H1 (cell line): ENCODE measurements around the gene RNF151. TPM values are rescaled to one million over a fixed set of nuclear protein-coding genes. Genes with fewer than 3 reads are reported as not detected.

ENCODE experiments used
- CTCF ChIA-PET: fragments of 300-600 bp; sonication (Branson Sonifier 250); formaldehyde crosslinking; loops from one replicate; lab custom pipeline; 2021; ENCODE audit not compliant: partially characterized antibody; lab: Charles Lee
- POLR2A ChIA-PET: fragments of 300-600 bp; sonication (Branson Sonifier 250); formaldehyde crosslinking; loops from one replicate; lab custom pipeline; 2021; ENCODE audit warnings: inconsistent platforms; ENCODE audit not compliant: partially characterized antibody; lab: Charles Lee
- DNase-seq, 2 experiments: peaks; one replicate each; pipeline versions ENCODE4 v3.0.0 to v3.0.0-alpha.2; 2010 to 2022; ENCODE audit warnings: low spot score in 2 of 2, low read depth in 1 of 2, mixed read lengths in 1 of 2
- FAIRE-seq: peaks from 2 replicates; lab custom pipeline; 2011; peaks lifted over from hg19 to GRCh38; lab: Jason Lieb, UNC
- H2AFZ ChIP-seq: 2 replicates; pipeline ENCODE4 v1.8.1; 2012; ENCODE audit warnings: low read length, inconsistent platforms
- H2AK5ac ChIP-seq: 2 replicates; pipeline ENCODE4 v1.6.1; 2013; ENCODE audit warnings: low read depth, low read length
- H2BK120ac ChIP-seq: replicated peaks from 2 replicates; pipeline ENCODE3; 2013; ENCODE audit warnings: low read depth, low read length, inconsistent platforms
- H2BK12ac ChIP-seq: 2 replicates; pipeline ENCODE4 v1.6.1; 2013; ENCODE audit warnings: low read depth, low read length
- H2BK15ac ChIP-seq: 2 replicates; pipeline ENCODE4 v1.6.1; 2013; ENCODE audit warnings: low read length
- H2BK20ac ChIP-seq: 2 replicates; pipeline ENCODE4 v1.6.1; 2013; ENCODE audit warnings: low read length
- H2BK5ac ChIP-seq: 2 replicates; pipeline ENCODE4 v1.6.1; 2013; ENCODE audit warnings: low read depth, low read length
- H3K14ac ChIP-seq: 2 replicates; pipeline ENCODE4 v1.6.1; 2013; ENCODE audit warnings: inconsistent platforms; ENCODE audit not compliant: insufficient read length
- H3K18ac ChIP-seq: 2 replicates; pipeline ENCODE4 v1.6.1; 2013; ENCODE audit warnings: low read length; ENCODE audit errors: extremely low read depth
- H3K23ac ChIP-seq: 2 replicates; pipeline ENCODE4 v1.6.1; 2013; ENCODE audit warnings: inconsistent platforms; ENCODE audit not compliant: insufficient read length
- H3K23me2 ChIP-seq: 2 replicates; pipeline ENCODE4 v1.6.1; 2013; ENCODE audit warnings: low read depth, low read length
- H3K27ac ChIP-seq: 2 replicates; pipeline ENCODE4 v1.6.1; 2011; ENCODE audit warnings: low read depth, low read length, inconsistent platforms
- H3K27me3 ChIP-seq, 4 experiments: replicated peaks in 1 of 4; 1 replicate in 1 of 4; 2 replicates in 3 of 4; pipeline versions ENCODE4 v1.6.1 to v1.8.1; 2011 to 2013; ENCODE audit warnings: low read length in 3 of 4, mild to moderate bottlenecking in 3 of 4, inconsistent platforms in 2 of 4, mixed read lengths in 2 of 4, moderate library complexity in 1 of 4; ENCODE audit not compliant: control insufficient read depth in 3 of 4, insufficient read depth in 3 of 4; ENCODE audit errors: extremely low read depth in 1 of 4
- H3K36me3 ChIP-seq, 4 experiments: 2 replicates each; pipeline versions ENCODE4 v1.6.1 to v1.8.1; 2011 to 2013; ENCODE audit warnings: mild to moderate bottlenecking in 4 of 4, low read length in 3 of 4, moderate library complexity in 2 of 4, control low read depth in 1 of 4, inconsistent platforms in 1 of 4; ENCODE audit not compliant: insufficient read depth in 4 of 4, control insufficient read depth in 2 of 4
- H3K4ac ChIP-seq: replicated peaks from 2 replicates; pipeline ENCODE3; 2013; ENCODE audit warnings: low read length, low read depth, mixed read lengths, inconsistent platforms; ENCODE audit not compliant: insufficient read length
- H3K4me1 ChIP-seq, 4 experiments: replicated peaks in 1 of 4; 1 replicate in 1 of 4; 2 replicates in 3 of 4; pipeline versions ENCODE4 v1.6.1 to v1.8.1; 2011 to 2013; ENCODE audit warnings: low read length in 3 of 4, inconsistent platforms in 2 of 4, mixed read lengths in 1 of 4; ENCODE audit not compliant: insufficient read depth in 4 of 4, control insufficient read depth in 3 of 4
- H3K4me2 ChIP-seq, 2 experiments: 2 replicates each; pipeline versions ENCODE4 v1.6.1 to v1.8.1; 2011 to 2013; ENCODE audit warnings: low read depth in 2 of 2, low read length in 2 of 2, control low read depth in 1 of 2, inconsistent platforms in 1 of 2, mild to moderate bottlenecking in 1 of 2; ENCODE audit not compliant: insufficient read depth in 1 of 2
- H3K4me3 ChIP-seq, 4 experiments: fragments of 200-600, 300-600 bp in 1 of 4; sonication (generic), shearing (Covaris generic), sonication (Bioruptor Twin) in 1 of 4; 2 replicates each; pipeline versions ENCODE4 v1.5.1 to v1.8.1; 2011 to 2016; ENCODE audit warnings: low read length in 4 of 4, low read depth in 3 of 4, control low read depth in 2 of 4, inconsistent platforms in 2 of 4, mild to moderate bottlenecking in 2 of 4, mixed read lengths in 1 of 4, moderate library complexity in 1 of 4; ENCODE audit not compliant: insufficient read depth in 2 of 4; ENCODE audit errors: extremely low read depth in 1 of 4
- H3K56ac ChIP-seq: replicated peaks from 2 replicates; pipeline ENCODE3; 2013; ENCODE audit warnings: low read depth, mild to moderate bottlenecking, mixed read lengths, low read length, inconsistent platforms; ENCODE audit not compliant: insufficient read length
- H3K79me1 ChIP-seq: 2 replicates; pipeline ENCODE4 v1.6.1; 2013; ENCODE audit warnings: low read depth, low read length, control low read depth
- H3K79me2 ChIP-seq, 2 experiments: 2 replicates each; pipeline versions ENCODE4 v1.6.1 to v1.8.1; 2012 to 2013; ENCODE audit warnings: low read length in 2 of 2, mild to moderate bottlenecking in 2 of 2, inconsistent platforms in 1 of 2; ENCODE audit not compliant: insufficient read depth in 2 of 2, control insufficient read depth in 1 of 2
- H3K9ac ChIP-seq, 4 experiments: replicated peaks in 1 of 4; 1 replicate in 1 of 4; 2 replicates in 3 of 4; pipeline versions ENCODE4 v1.6.1 to v1.8.1; 2011 to 2013; ENCODE audit warnings: low read depth in 3 of 4, low read length in 3 of 4, control low read depth in 2 of 4, mild to moderate bottlenecking in 2 of 4, moderate library complexity in 2 of 4, inconsistent platforms in 1 of 4; ENCODE audit errors: extremely low read depth in 1 of 4
- H3K9me3 ChIP-seq, 2 experiments: 2 replicates each; pipeline versions ENCODE4 v1.6.1 to v1.8.1; 2012 to 2013; ENCODE audit warnings: mild to moderate bottlenecking in 2 of 2, moderate library complexity in 2 of 2, control low read depth in 1 of 2, inconsistent platforms in 1 of 2, low read depth in 1 of 2, low read length in 1 of 2, mixed read lengths in 1 of 2; ENCODE audit not compliant: insufficient read depth in 2 of 2
- H4K20me1 ChIP-seq, 2 experiments: replicated peaks in 1 of 2; 2 replicates each; pipeline versions ENCODE3 to v1.8.1; 2011 to 2013; ENCODE audit warnings: inconsistent platforms in 2 of 2, low read length in 2 of 2, mild to moderate bottlenecking in 1 of 2; ENCODE audit not compliant: insufficient read depth in 2 of 2, control insufficient read depth in 1 of 2
- H4K5ac ChIP-seq: 2 replicates; pipeline ENCODE4 v1.6.1; 2013; ENCODE audit warnings: low read length, low read depth, mixed read lengths, inconsistent platforms; ENCODE audit not compliant: insufficient read length
- H4K8ac ChIP-seq: 2 replicates; pipeline ENCODE4 v1.8.0; 2013; ENCODE audit warnings: mild to moderate bottlenecking, moderate library complexity, low read length, inconsistent platforms; ENCODE audit not compliant: insufficient read depth; ENCODE audit errors: extremely low read depth
- H4K91ac ChIP-seq: replicated peaks from 2 replicates; pipeline ENCODE3; 2013; ENCODE audit warnings: low read length, mixed read lengths, inconsistent platforms; ENCODE audit not compliant: insufficient read length
- EZH2 ChIP-seq: fragments of 200-600 bp; sonication (generic); IDR thresholded peaks from 2 replicates; pipeline ENCODE4 v1.7.1; 2012; ENCODE audit warnings: low read depth, mild to moderate bottlenecking, moderate library complexity, low read length, inconsistent platforms; ENCODE audit not compliant: severe bottlenecking
- KDM4A ChIP-seq: IDR thresholded peaks from one replicate; pipeline ENCODE4 v1.7.1; 2012; ENCODE audit warnings: low read depth, mild to moderate bottlenecking, moderate library complexity, low read length, inconsistent platforms; ENCODE audit not compliant: severe bottlenecking
- KDM5A ChIP-seq: fragments of 200-600 bp; IDR thresholded peaks from 2 replicates; pipeline ENCODE4 v1.7.1; 2012; ENCODE audit warnings: mild to moderate bottlenecking, low read length, inconsistent platforms, mixed read lengths
- SUZ12 ChIP-seq: fragments of 200-600 bp; sonication (generic); IDR thresholded peaks from 2 replicates; pipeline ENCODE4 v1.6.1; 2012; ENCODE audit warnings: mild to moderate bottlenecking, inconsistent platforms, low read length, moderate library complexity, mixed read lengths
- TBP ChIP-seq: IDR thresholded peaks from 2 replicates; pipeline ENCODE4 v1.6.1; 2011; ENCODE audit warnings: low read depth, low read length, improper control_type of control experiment
- WGBS, 2 experiments: shearing (Covaris generic) in 1 of 2; methylation state at CpG; one replicate each; pipeline versions ENCODE4 v1.1.6 to v1.1.7; 2013 to 2015; ENCODE audit warnings: low lambda C conversion rate in 2 of 2, mixed read lengths in 2 of 2, inconsistent platforms in 1 of 2, low coverage in 1 of 2, missing lambda C conversion rate in 1 of 2; ENCODE audit not compliant: insufficient replicate concordance in 2 of 2, insufficient coverage in 1 of 2, insufficient read length in 1 of 2; ENCODE audit errors: extremely low coverage in 1 of 2, missing lambda C conversion rate in 1 of 2; 5-methylcytosine and 5-hydroxymethylcytosine counted together
- polyA plus RNA-seq, 7 experiments: library from polyadenylated mRNA; depleted of rRNA in 3 of 7; stranded (reverse) in 5 of 7; unstranded in 2 of 7; fragments of >200 nt in 5 of 7; fragments of 200-250 nt in 2 of 7; gene quantifications; 1 replicate in 5 of 7; 2 replicates in 1 of 7; 4 replicates in 1 of 7; pipeline versions ENCODE4 v1.2.1 to v1.2.3, GENCODE V29; 2011 to 2013; ENCODE audit warnings: missing spikeins in 2 of 7, mixed read lengths in 2 of 7
- total RNA-seq: library from RNA; stranded (reverse); fragmentation: NEBNext Ultra II Directional; extraction: Animal tissue kit (Norgen Biotek cat#: 25700); gene quantifications from 2 replicates; pipeline ENCODE4 v1.2.1, GENCODE V29; 2021

The RNF151 gene
- total and polyA plus RNA-seq, 2 of the 8 experiments (the other 6 are each of a cell fraction or from before 2014, with no cell fraction given): not detected

DNA sequence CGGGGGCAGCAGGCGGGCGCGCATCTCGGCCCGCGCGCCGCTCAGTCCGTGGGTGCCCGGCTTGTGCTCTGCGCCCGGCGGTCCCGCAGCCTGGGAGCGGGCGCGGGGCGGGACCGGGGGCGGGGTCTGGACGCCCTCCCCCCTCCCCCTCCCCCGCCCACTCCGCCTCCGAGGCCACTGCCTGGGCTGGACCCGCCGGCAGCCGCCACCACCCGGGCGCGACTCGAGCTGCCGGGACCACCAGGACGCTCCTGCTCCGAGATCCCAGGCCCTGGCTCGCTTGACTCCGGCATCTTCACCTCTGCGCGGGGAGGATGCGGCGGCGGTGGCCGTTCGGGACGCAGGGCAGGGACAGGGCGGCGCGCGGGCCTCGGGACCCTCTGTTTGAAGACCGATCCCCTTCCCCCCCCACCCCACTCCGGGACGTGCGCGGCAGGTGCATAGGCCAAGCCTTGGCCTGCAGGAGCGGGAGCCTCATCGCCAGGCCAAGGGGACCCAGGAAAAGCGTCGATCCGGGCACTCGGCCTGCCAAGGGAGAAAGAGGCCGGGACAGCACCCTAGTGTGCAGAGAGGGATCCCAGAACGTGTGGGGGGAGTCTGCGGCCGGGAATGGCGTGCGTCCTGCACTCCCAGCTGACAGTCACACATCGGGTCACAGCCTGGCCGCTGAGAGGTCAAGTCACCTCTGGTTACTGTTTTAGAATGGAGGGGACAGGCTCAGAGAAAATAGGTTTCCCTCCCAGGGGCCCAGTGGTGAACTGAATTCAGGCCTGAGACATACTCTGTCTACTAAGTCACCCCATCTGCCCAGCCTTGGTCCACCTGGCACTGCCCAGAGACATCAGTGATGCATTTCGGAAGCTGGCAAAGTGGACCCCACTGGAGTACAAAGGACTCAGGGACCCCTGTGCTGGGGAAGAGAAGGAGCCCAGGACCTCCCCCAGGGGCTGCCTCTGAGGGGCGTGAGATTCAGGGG is 48.0 kb upstream of the RNF151 start, which contains the start of gene HS3ST6:
HS3ST6 (minus strand) TSS at position 65 of the 976 bp plus-strand sequence. CDS start 92 bp downstream, outside the sequence.
- no peaks in the 10 kb centered on the region for H3K79me2 ChIP-seq
- H3K9me3 ChIP-seq: no peaks in the 10 kb centered on the region
- H3K23me2 ChIP-seq: peaks cover 9% of the 10 kb centered on the region; the same call in 1 of the 2 replicates
- no peak within 1 kb of the TSS for H4K5ac ChIP-seq
- H4K20me1 ChIP-seq: peaks cover 4 to 9% of the 10 kb centered on the region in 2 experiments
- FAIRE-seq (no peak), DNase-seq (no peak)
- no peaks in the 10 kb centered on the region for H3K79me1 ChIP-seq
- H2BK120ac ChIP-seq: no peak within 1 kb of the TSS
- ChIA-PET CTCF (interaction anchor here (1.2 to 2.2 kb wide), 4 partner anchors 10 to 34 kb away, joined by 3 to 6 read pairs (median 4); no protein-coding TSS in a partner anchor), POLR2A (interaction anchor here (1.0 to 1.6 kb wide), 3 partner anchors 11 to 53 kb away, joined by 4 read pairs; partner anchors contain the start of gene TBL3)
- peak within 1 kb of the TSS; percentile 65 to 88 for H3K4me2 ChIP-seq
- H2BK5ac ChIP-seq: no peak within 1 kb of the TSS
- H2AFZ ChIP-seq: no peak within 1 kb of the TSS
- H4K8ac ChIP-seq: peak within 1 kb of the TSS; percentile 11
- H3K56ac ChIP-seq: no peak within 1 kb of the TSS
- H3K9ac ChIP-seq: no peak within 1 kb of the TSS
- peak within 1 kb of the TSS; percentile 62 for H3K4ac ChIP-seq
- H3K27ac ChIP-seq: no peak within 1 kb of the TSS
- H3K36me3 ChIP-seq: peaks cover 0 to 7% (median 0%) of the 10 kb centered on the region in 4 experiments; a peak in 1 of 8 replicates
- H2BK15ac ChIP-seq: no peak within 1 kb of the TSS
- no peak within 1 kb of the TSS for H3K14ac ChIP-seq
- H3K4me3 ChIP-seq: peak within 1 kb of the TSS; percentile 34 to 58 (median 44)
- H2AK5ac ChIP-seq: peak within 1 kb of the TSS; percentile 24; the same call in 1 of the 2 replicates
- TF ChIP-seq EZH2 (peak; percentile 64), KDM4A (peak; percentile 10), SUZ12 (peak; percentile 67), TBP (no peak), KDM5A (no peak)
- H3K23ac ChIP-seq: no peak within 1 kb of the TSS
- H3K18ac ChIP-seq: peak within 1 kb of the TSS; percentile 60; the same call in 1 of the 2 replicates
- H4K91ac ChIP-seq: no peak within 1 kb of the TSS
- peaks cover 4 to 41% (median 27%) of the 10 kb centered on the region in 4 experiments for H3K4me1 ChIP-seq
- H3K27me3 ChIP-seq: peaks cover 39 to 89% (median 72%) of the 10 kb centered on the region in 4 experiments
- 26% methylated on average over 14 of the region's 71 CpGs; no CpG with 5 or more reads in 1 of the 2 experiments for WGBS, 2 experiments
- H2BK20ac ChIP-seq: 0 out of 2 replicates have a peak within 1 kb of the TSS, but pooled peaks have one; percentile 48
- H2BK12ac ChIP-seq: no peak within 1 kb of the TSS
